ENCODE measurements around the gene ZNF776. TPM values are rescaled to one million over a fixed set of nuclear protein-coding genes. Genes with fewer than 3 reads are reported as not detected.
"Not testable (repeated sequence)": the region's sequence is repeated elsewhere in the genome, so short reads cannot be mapped to it uniquely, and the experiment has no call there.

Gene ZNF776
- total RNA-seq, 1 experiment from 2014 or later, result 17.3 TPM

- ChIA-PET POLR2A (ENCODE audit: unreplicated experiment) (no interaction called here), CTCF (no interaction called here)
- BruUV-seq (replicated peaks), result no TSS peak
- Histone ChIP-seq H3K9me2 (replicated peaks; ENCODE audit: low read length) (no peaks in the 10 kb centered on the region), H3F3A (ENCODE audit: low read length, unreplicated experiment) (no peaks in the 10 kb centered on the region), H2AFZ (ENCODE audit: low read length) (no peak overlapping the region), H3K4me3 (ENCODE audit: low read length) (no peak overlapping the region), H3K36me3 (ENCODE audit: low read depth, low read length) (peaks cover 59% of the 10 kb centered on the region), H3K9me3 (ENCODE audit: low read length) (no peaks in the 10 kb centered on the region), H3K27me3 (ENCODE audit: low read length) (no peaks in the 10 kb centered on the region), H4K20me1 (ENCODE audit: low read length) (no peaks in the 10 kb centered on the region), H3K79me2 (ENCODE audit: low read length) (peaks cover 10% of the 10 kb centered on the region; the same call in 1 of the 2 replicates), H3K4me2 (ENCODE audit: low read length) (no peak overlapping the region), H3K9ac (ENCODE audit: low read length) (no peak overlapping the region), H3K4me1 (ENCODE audit: insufficient read depth, low read length) (no peaks in the 10 kb centered on the region), H3K27ac (ENCODE audit: low read length) (no peak overlapping the region)
- no peak for ATAC-seq
- DNase-seq, result no peak
- intact Hi-C loops (cut with micrococcal nuclease), result no loop called here
- no peak for TF ChIP-seq CTCF (conservative IDR thresholded peaks at IDR 0.05; ENCODE audit: low read depth, low read length)
Observed at GRCh38 chr19:57789288-57789687, 42.7 kb downstream of the ZNF776 start.

GRCh38 chr19:57796580-57796979 is 50.0 kb downstream of the ZNF776 start:
- H3K9me2 ChIP-seq (replicated peaks; ENCODE audit: low read length); H4K20me1 ChIP-seq (ENCODE audit: low read length); H3K27me3 ChIP-seq (ENCODE audit: low read length); H3K9ac ChIP-seq (ENCODE audit: low read length); CTCF ChIA-PET; H3K4me3 ChIP-seq (ENCODE audit: low read length); H3K4me2 ChIP-seq (ENCODE audit: low read length); POLR2A ChIA-PET (ENCODE audit: unreplicated experiment); H3K79me2 ChIP-seq (ENCODE audit: low read length); H3K9me3 ChIP-seq (ENCODE audit: low read length); intact Hi-C loops (cut with micrococcal nuclease); H3K27ac ChIP-seq (ENCODE audit: low read length); DNase-seq; H2AFZ ChIP-seq (ENCODE audit: low read length); ATAC-seq; BruUV-seq (replicated peaks); H3F3A ChIP-seq (ENCODE audit: low read length, unreplicated experiment); H3K4me1 ChIP-seq (ENCODE audit: insufficient read depth, low read length): not testable (repeated sequence)
- H3K36me3 ChIP-seq (ENCODE audit: low read depth, low read length), result peaks cover 27% of the 10 kb centered on the region

GRCh38 chr19:57800696-57801095 is 54.1 kb downstream of the ZNF776 start:
- no peak for ATAC-seq
- POLR2A ChIA-PET (ENCODE audit: unreplicated experiment), result no interaction called here

More at GRCh38 chr19:57800696-57801095, 54.1 kb downstream of the ZNF776 start:
- Histone ChIP-seq H3K4me2 (ENCODE audit: low read length) (no peak overlapping the region), H3K9me2 (replicated peaks; ENCODE audit: low read length) (no peaks in the 10 kb centered on the region), H3K36me3 (ENCODE audit: low read depth, low read length) (peaks cover 9% of the 10 kb centered on the region), H3K4me1 (ENCODE audit: insufficient read depth, low read length) (peaks cover 38% of the 10 kb centered on the region), H3F3A (ENCODE audit: low read length, unreplicated experiment) (no peaks in the 10 kb centered on the region), H3K9ac (ENCODE audit: low read length) (no peak overlapping the region), H3K27me3 (ENCODE audit: low read length) (no peaks in the 10 kb centered on the region), H2AFZ (ENCODE audit: low read length) (no peak overlapping the region), H3K9me3 (ENCODE audit: low read length) (no peaks in the 10 kb centered on the region), H4K20me1 (ENCODE audit: low read length) (no peaks in the 10 kb centered on the region), H3K79me2 (ENCODE audit: low read length) (peaks cover 7% of the 10 kb centered on the region; the same call in 1 of the 2 replicates), H3K27ac (ENCODE audit: low read length) (no peak overlapping the region), H3K4me3 (ENCODE audit: low read length) (no peak overlapping the region)
- no peak for DNase-seq
- intact Hi-C loops (cut with micrococcal nuclease), result loop anchor here (5.0 kb wide), 1 partner anchor 33 kb away; the partner anchor contains the start of gene ZNF586
- TF ChIP-seq EZH2 (IDR thresholded peaks at IDR 0.05; ENCODE audit: low read length, unreplicated experiment) (no peak), CTCF (conservative IDR thresholded peaks at IDR 0.05; ENCODE audit: low read depth, low read length) (no peak), EZH2phosphoT487 (IDR thresholded peaks at IDR 0.05; ENCODE audit: borderline replicate concordance, low read length) (no peak)
- CTCF ChIA-PET, result no interaction called here
- BruUV-seq (replicated peaks), result no TSS peak
